ENCODE measurements around the gene CMTM7. TPM values are rescaled to one million over a fixed set of nuclear protein-coding genes. Genes with fewer than 3 reads are reported as not detected.
A peak's percentile ranks its signal among the peaks of the same experiment; 100 is the strongest.

The CMTM7 gene
- total and polyA plus RNA-seq, 9 of the 15 experiments (the other 6 are each of a cell fraction or from before 2014, with no cell fraction given), result 0.03 to 1.6 (median 0.42) TPM; not detected in 4

- 0 out of 2 replicates have a peak, but pooled peaks have one; percentile 20 for TF ChIP-seq JUND (IDR thresholded peaks at IDR 0.05; ENCODE audit: borderline replicate concordance, low read depth, low read length)
- TF ChIP-seq JUND (tag; IDR thresholded peaks at IDR 0.05; ENCODE audit: borderline replicate concordance, low read depth, low read length), result no peak
- no peak for TF ChIP-seq VEZF1 (CRISPR knock-in tag; IDR thresholded peaks at IDR 0.05)
- peak; percentile 59; the same call in 1 of the 2 replicates for TF ChIP-seq L3MBTL2 (IDR thresholded peaks at IDR 0.05)
- TF ChIP-seq CTCFL (IDR thresholded peaks at IDR 0.05; ENCODE audit: borderline replicate concordance, insufficient read depth, low read depth, low read length, poor library complexity, severe bottlenecking), result peak; percentile 79
- TF ChIP-seq E2F1 (CRISPR knock-in tag; IDR thresholded peaks at IDR 0.05), result peak; percentile 75; the same call in 1 of the 2 replicates
- TF ChIP-seq GTF3C2 (IDR thresholded peaks at IDR 0.05; ENCODE audit: borderline replicate concordance, extremely low read depth, insufficient read length), result no peak
- TF ChIP-seq UBTF (IDR thresholded peaks at IDR 0.05; ENCODE audit: borderline replicate concordance in 1 of 2, low read depth in 2 of 2, low read length in 2 of 2), result 0 out of 4 replicates have a peak, but pooled peaks of 1 of the 2 experiments have one; percentile 52
- peak; percentile 55 for TF ChIP-seq RBM22 (IDR thresholded peaks at IDR 0.05; ENCODE audit: low read depth, low read length, poor library complexity, severe bottlenecking)
- no peak for TF ChIP-seq PPARD (CRISPR knock-in tag; IDR thresholded peaks at IDR 0.05)
- peak; percentile 92 to 97 (median 94) for TF ChIP-seq CTCF (IDR thresholded peaks at IDR 0.05 in 2 of 3, conservative IDR thresholded peaks at IDR 0.05 in 1 of 3; ENCODE audit: insufficient read depth in 2 of 3, low read depth in 1 of 3, low read length in 3 of 3)
- TF ChIP-seq IFI16 (CRISPR knock-in tag; IDR thresholded peaks at IDR 0.05), result no peak
These were observed 75.8 kb downstream of the CMTM7 start (continued) for GRCh38 chr3:32467333-32468070.

Data from K562 (cell line).